Measurements from ENCODE around the gene NELFB. TPM values are rescaled to one million over a fixed set of nuclear protein-coding genes. Genes with fewer than 3 reads are reported as not detected.

The NELFB gene
- total and polyA plus RNA-seq, 9 of the 15 experiments (the other 6 are each of a cell fraction or from before 2014, with no cell fraction given), result 0.24 to 84.0 (median 29.7) TPM

GRCh38 chr9:137269231-137269772 is 14.2 kb downstream of the NELFB start:
- Histone ChIP-seq H3K36me3 (ENCODE audit: control insufficient read depth, insufficient read depth, low read length) (peaks cover 81% of the 10 kb centered on the region), H3K27me3 (ENCODE audit: control insufficient read depth in 2 of 2, insufficient read depth in 2 of 2, low read length in 2 of 2) (no peaks in the 10 kb centered on the region), H3K4me1 (replicated peaks in 1 of 2; ENCODE audit: control insufficient read depth in 2 of 2, insufficient read depth in 2 of 2, low read length in 2 of 2) (peaks cover 20 to 72% of the 10 kb centered on the region in 2 experiments), H3K9me1 (ENCODE audit: control insufficient read depth, insufficient read depth, low read length) (no peaks in the 10 kb centered on the region), H3K9ac (ENCODE audit: insufficient read depth in 1 of 2, low read depth in 2 of 2, low read length in 2 of 2) (peak overlapping the region; percentile 54 to 85), H2AFZ (ENCODE audit: low read depth, low read length) (0 out of 2 replicates have a peak overlapping the region, but pooled peaks have one; percentile 70), H3K27ac (ENCODE audit: extremely low read depth, low read depth, low read length) (peak overlapping the region; percentile 71), H3K9me3 (replicated peaks; ENCODE audit: control insufficient read depth, insufficient read depth, low read depth, low read length) (no peaks in the 10 kb centered on the region), H3K4me3 (no peak overlapping the region), H4K20me1 (replicated peaks; ENCODE audit: control insufficient read depth, insufficient read depth, low read length) (no peaks in the 10 kb centered on the region), H3K4me2 (ENCODE audit: insufficient read depth, low read length) (peak overlapping the region; percentile 62), H3K79me2 (ENCODE audit: control insufficient read depth, insufficient read depth, low read length) (peaks cover 10% of the 10 kb centered on the region; the same call in 2 of the 3 replicates)
- no TSS peak for BruUV-seq (replicated peaks)
- ATAC-seq (no peak), FAIRE-seq (peak; percentile 61), DNase-seq (ENCODE audit: extremely low read depth in 1 of 4, low spot score in 3 of 4) (no peak)
- intact Hi-C loops (cut with micrococcal nuclease), result no loop called here
- 64% methylated on average over 16 of the region's 17 CpGs for WGBS (ENCODE audit: insufficient coverage, low coverage, missing lambda C conversion rate)
- CTCF ChIA-PET (ENCODE audit: low intra/inter-chr PET ratio), result no interaction called here
- in situ Hi-C loops (cut with MboI), result no loop called here
- TF ChIP-seq ZNF766 (CRISPR knock-in tag; conservative IDR thresholded peaks at IDR 0.05) (no peak), TFE3 (CRISPR knock-in tag; IDR thresholded peaks at IDR 0.05) (peak; percentile 83), TCF7L2 (IDR thresholded peaks at IDR 0.05; ENCODE audit: low read depth, low read length) (no peak), RAD51 (IDR thresholded peaks at IDR 0.05; ENCODE audit: borderline replicate concordance, low read depth) (peak; percentile 26; the same call in 1 of the 2 replicates), DMBX1 (CRISPR knock-in tag; IDR thresholded peaks at IDR 0.05; ENCODE audit: borderline replicate concordance) (0 out of 2 replicates have a peak, but pooled peaks have one; percentile 18), MEF2D (tag; conservative IDR thresholded peaks at IDR 0.05; ENCODE audit: low read depth) (peak; percentile 26; the same call in 1 of the 2 replicates), RBFOX2 (IDR thresholded peaks at IDR 0.05; ENCODE audit: low read depth, low read length) (0 out of 2 replicates have a peak, but pooled peaks have one; percentile 24)
- POLR2A ChIA-PET, result interaction anchor here (0.9 to 4.2 kb wide), 2 partner anchors 8 to 28 kb away, joined by 3 to 23 read pairs; partner anchors contain the start of genes TOR4A and TUBB4B
